HG03342 (cell line): ENCODE results near the gene ZNF438.

ENCODE experiments used
- ATAC-seq: cut with Tn5 transposase; IDR thresholded peaks from one replicate; pipeline ENCODE4 v1.9.1; 2021; ENCODE audit warnings: mild to moderate bottlenecking, moderate library complexity; ENCODE audit not compliant: unreplicated experiment

ZNF438 gene

DNA sequence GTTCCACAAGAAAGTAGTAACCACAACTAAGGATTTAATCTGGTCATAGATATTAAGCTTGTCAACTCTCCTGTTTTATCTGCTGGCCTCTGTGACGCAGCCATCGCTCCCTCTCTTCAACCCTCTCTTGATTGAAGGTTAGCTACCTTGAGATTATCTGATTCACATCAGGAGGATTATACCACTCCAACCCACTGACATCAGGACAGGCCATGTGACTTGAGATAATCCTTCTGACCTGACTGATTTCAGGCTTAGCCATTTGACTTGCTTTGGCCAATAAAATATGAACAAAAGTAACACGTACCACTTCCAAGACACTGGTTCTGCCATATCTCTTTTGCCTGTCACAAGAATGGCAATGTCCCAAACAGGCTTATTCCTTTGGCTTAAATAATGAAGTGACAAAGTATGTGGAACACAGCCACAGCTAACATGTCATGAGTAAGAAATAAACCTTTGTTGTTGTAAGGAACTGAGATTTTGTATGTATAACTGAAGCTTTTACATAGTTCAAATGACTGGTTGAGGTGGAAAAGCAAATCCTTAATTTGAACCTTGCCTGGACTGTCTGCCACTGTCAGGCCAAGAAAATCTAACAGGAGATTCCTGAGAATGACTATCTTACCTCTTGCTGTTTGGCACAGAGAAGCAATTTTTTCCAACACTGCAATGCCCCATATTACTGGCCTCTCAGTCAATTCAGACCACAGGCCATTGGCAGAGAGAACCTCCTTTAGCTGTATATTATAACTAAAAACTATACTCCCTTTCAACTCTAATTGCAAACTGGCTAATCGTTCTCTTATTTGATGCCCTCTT, 13.9 kb downstream of the ZNF438 start:
- ATAC-seq, result no peak

DNA sequence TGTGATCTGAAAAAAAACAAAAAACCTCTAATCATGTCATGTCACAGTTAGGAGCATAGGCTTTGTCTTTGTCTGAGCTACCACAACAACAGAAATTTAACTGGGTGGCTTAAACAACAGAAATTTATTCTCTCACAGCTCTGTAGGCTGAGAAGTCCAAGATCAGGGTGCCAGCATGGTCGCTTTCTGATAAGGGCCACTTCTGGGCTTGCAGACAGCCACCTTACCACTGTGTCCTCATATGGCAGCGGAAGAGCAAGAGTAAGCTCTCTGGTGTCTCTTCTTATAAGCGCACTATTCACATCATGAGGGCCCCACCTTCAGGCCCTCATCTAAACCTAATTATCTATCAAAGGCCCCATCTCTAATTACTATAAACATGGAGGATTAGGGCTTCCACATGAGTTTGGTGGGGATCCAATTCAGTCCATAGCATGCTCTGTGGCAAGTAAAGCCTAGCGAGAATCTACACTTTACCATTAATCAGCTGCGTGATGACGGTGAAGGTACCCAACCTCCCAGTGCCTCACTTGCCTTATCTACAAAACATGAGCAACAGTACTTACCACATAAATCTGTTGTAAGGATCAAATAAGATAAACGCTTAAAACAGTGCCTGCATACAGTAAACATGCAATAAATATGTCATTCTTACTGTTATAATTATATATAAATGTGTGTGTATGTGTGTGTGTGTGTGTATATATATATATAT, 17.3 kb downstream of the ZNF438 start:
- no peak for ATAC-seq

DNA sequence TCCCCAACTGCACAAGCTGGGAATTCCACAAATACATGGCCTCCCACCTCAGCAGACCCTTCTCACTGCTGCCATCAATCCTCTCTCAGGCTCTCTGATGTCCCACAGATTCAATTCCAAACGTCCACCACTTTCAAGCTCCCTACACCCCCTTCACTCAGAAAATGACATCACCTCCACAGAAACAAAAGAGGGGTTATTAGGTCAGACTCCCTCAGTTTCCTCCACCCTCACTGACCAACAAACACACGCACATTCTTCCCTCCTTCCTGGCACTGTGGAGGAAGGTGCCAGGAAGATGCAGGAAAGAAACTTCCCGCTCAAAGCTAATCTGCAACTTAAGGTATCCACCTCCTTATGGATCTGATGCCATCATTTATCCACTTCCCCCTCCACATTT, 18.3 kb downstream of the ZNF438 start:
- no peak for ATAC-seq

GRCh38 chr10:31011665-31012022, 20.0 kb downstream of the ZNF438 start:
- no peak for ATAC-seq

- no peak for ATAC-seq
These were observed 20.5 kb downstream of the ZNF438 start for GRCh38 chr10:31011017-31011664.

- no peak for ATAC-seq
These were observed 21.6 kb downstream of the ZNF438 start for GRCh38 chr10:31010062-31010461.

DNA sequence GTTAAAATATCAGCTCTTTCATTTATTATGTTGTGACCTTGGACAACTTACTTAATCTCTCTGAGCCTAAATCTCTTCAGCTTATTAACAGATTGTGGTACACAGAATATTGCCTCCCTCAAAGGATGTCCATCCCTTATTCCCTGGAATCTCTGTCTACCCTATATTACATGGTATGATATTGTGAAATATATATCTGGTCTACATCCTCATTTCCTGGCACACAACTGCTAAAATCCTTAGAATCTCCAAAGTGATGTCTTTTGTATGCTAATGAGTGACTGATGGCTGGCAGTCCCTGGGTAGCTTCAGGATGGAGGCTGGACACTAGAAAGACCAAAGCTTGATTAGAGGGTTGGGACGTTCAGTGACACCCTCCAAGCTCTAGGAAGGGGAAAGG, 25.8 kb downstream of the ZNF438 start:
- no peak for ATAC-seq

DNA sequence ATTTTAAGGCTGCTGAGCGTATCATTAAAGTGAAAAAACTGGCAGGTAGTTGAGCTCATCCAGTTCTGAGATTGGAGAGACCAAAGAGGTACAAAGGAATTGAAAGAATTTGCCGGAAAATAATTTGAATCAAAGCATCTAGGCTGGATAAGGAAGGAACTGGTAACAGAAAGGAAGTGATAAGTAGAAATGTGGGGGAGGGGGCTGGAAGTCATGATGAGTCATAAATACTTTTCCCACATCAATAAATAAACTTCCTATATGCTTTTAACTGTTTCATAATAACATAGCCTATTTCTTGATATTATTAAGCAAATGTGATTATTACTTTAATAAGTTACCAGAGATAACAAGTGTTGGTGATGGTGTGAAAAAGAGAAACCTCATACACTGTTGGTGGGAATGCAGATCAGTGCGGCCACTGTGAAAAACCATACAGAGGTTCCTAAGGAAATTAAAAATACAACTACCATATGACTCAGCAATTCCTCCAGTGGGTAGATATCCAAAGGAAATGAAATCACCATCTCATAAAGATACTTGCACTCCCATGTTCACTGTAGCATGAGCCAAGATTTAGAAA, 27.0 kb downstream of the ZNF438 start:
- no peak for ATAC-seq

DNA sequence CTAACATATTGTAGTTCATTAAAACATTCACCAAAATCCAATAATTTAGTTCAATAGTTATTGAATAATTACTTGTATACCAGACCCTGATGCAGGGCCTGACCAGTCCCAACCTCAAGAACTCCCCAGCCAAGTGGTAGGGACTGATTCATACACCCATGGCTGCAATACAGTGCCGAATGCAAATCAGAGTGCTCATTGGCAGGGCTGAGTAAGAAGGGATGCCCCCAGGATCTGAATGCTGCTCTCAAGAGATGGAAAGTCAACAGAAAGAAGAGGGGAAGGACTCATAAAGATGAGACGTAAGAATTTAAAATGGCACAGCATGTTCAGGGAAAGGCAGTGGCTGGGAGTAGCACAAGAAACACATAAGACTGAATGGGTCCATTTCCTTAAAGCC, 29.9 kb downstream of the ZNF438 start:
- ATAC-seq, result no peak

- ATAC-seq, result no peak
These were observed 30.8 kb downstream of the ZNF438 start for GRCh38 chr10:31000867-31001266.

DNA sequence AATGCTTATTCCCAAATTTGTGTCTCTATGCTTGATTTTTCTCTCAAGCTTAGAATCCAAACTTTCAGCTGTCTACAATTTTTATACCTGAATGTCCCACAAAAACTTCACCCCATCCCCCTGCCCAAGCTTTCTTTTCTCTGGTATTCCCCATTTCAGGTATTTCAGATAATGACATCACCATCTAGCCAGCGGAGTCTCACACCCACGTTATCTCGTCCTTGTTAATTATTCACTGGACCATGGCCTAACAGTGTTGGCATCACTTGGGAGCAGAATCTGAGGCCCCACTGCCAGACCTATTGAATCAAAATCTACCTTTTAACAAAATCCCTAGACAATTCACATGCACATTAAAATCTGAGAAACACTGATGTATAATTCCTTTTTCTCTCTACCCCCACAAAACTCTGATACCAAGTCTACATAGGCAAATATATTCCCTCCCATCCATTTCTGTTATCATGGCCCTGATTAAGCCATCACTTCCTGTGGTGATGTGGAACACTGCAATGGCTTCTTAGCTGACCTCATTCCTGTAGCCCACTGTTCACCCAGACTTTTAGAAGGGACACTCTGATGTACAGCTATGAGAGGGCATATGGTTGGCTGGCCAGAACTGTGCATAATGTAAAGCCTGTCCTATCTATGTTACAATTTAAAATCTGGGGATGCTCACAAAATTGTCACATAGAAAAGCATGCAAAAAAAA, 31.4 kb downstream of the ZNF438 start:
- ATAC-seq, result no peak

DNA sequence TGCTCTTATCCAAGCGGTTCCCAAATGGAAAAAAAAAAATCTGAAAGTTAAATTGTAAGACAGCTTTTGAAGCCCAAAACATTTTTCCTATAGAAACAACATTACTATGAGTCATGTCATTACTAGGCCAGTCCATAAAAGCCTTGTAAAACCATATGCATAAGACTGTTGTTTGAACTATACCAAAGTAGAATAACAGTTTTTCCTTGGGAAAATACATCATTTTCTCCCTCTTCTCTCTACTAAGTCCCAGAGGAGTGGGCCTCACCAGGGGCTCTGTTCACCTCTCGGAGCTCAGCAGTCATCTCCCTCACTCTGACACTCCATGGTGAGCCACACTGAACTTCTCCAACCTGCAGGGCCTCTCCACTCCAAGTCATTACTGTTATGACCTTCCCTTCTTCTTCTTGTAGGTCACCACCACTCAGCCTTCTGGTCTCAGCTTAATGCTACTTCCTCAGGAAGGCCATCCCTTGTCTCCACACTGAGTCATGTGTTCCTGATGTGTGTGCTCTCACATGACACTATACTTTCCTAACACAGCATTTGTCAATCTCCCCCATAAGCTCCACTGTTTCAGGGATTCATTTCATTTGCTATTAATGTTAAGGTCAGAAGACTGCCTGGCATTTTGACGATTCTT, 32.5 kb downstream of the ZNF438 start:
- no peak for ATAC-seq

DNA sequence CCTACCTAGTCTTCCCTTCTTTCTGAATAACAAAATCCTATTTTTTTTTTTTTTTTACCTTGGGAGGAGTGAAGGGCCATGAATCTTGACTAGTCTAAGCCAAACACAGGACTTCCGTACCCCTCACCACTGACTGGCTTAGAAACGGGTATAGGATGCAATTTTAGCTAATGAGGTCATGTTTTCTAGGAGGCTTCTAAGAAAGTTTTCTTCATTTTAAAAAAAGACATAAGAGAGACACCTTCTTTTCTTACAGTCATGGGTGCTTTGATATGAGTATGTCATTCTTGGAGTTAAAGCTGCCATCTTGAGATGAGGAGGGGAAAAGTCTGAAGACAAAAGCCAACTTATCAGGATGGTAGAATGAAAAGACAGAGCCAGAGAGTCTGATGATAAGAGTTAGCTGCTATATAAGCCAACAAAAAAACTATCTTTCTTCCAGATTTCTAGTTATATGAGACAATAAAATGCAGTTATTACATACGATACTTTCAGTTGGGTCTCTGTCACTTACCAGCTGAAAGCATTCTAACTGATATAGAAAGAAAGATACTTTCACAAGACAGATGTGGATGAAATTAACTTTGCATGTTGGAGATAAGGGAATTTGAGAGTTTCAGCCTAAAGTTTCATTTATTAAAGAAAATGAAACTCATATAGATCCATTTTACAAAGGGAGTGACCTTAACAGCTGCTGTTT, 34.0 kb downstream of the ZNF438 start:
- ATAC-seq, result no peak

DNA sequence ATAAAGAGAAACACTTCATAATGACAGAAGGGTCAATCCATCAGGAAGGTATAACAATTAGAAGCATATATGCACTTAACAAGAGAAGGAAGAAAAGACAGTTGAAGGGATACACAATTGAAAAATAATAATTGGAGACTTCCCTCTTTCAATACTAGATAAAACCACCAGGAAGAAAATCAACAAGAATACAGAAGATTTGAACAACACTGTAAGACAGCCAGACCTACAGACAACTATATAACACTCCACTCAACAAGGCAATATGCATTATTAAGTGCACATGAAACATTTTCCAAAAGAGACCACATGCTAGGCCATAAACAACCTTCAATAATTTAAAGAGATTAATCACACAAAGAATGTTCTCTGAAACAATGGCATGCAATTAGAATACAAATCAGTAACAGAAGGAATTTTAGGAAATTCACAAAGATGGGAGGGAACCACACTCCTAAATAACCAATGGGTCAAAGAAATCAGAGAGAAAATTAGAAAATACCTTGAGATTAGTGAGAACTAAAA, 35.1 kb downstream of the ZNF438 start:
- no peak for ATAC-seq

- ATAC-seq, result no peak
These were observed 36.4 kb downstream of the ZNF438 start for GRCh38 chr10:30995081-30995770.

GRCh38 chr10:30993155-30993554, 38.5 kb downstream of the ZNF438 start:
- ATAC-seq, result no peak

GRCh38 chr10:30992681-30993080, 39.0 kb downstream of the ZNF438 start:
- no peak for ATAC-seq

- ATAC-seq, result no peak
These were observed 40.0 kb downstream of the ZNF438 start for GRCh38 chr10:30991647-30992011.

GRCh38 chr10:30990971-30991646, 40.6 kb downstream of the ZNF438 start:
- no peak for ATAC-seq
